A549 (cell line): Measurements from ENCODE around the gene UTP3.
"Not testable (repeated sequence)": the region's sequence is repeated elsewhere in the genome, so short reads cannot be mapped to it uniquely, and the experiment has no call there.

Experiments used
- BCL3 ChIP-seq: fragments of >200 bp; sonication (Bioruptor Twin); formaldehyde crosslinking; IDR thresholded peaks from 3 replicates; pipeline ENCODE4 v1.6.1; 2016
- CTCF ChIP-seq: fragments of >200 bp; sonication (Bioruptor Twin); formaldehyde crosslinking; IDR thresholded peaks from 3 replicates; pipeline ENCODE4 v1.5.1; 2016
- JUNB ChIP-seq: fragments of >200 bp; sonication (Bioruptor Twin); formaldehyde crosslinking; IDR thresholded peaks from 2 replicates; pipeline ENCODE4 v1.6.1; 2016
- MYC ChIP-seq: IDR thresholded peaks from 2 replicates; pipeline ENCODE4 v1.6.1; 2012; ENCODE audit warnings: mild to moderate bottlenecking, inconsistent platforms, low read length, improper control_type of control experiment, borderline replicate concordance
- POLR2A ChIP-seq: IDR thresholded peaks from 2 replicates; pipeline ENCODE4 v1.6.1; 2012; ENCODE audit warnings: mild to moderate bottlenecking, low read length
- POLR2AphosphoS2 ChIP-seq: conservative IDR thresholded peaks from 2 replicates; pipeline ENCODE4 v1.6.1; 2012; ENCODE audit warnings: low read length, improper control_type of control experiment, inconsistent platforms
- RCOR1 ChIP-seq: fragments of 150-350 bp; IDR thresholded peaks from 2 replicates; pipeline ENCODE4 v1.6.1; 2014; ENCODE audit warnings: antibody characterized with exemption, low read length, low read depth
- REST ChIP-seq: fragments of 200-600 bp; sonication (generic); IDR thresholded peaks from 2 replicates; pipeline ENCODE4 v1.6.1; 2016; ENCODE audit warnings: antibody characterized with exemption, mild to moderate bottlenecking, moderate library complexity
- TFCP2L1 ChIP-seq: fragments of 250-450 bp; sonication (Bioruptor Pico); IDR thresholded peaks from 2 replicates; pipeline ENCODE4 v1.5.0; 2021; ENCODE audit warnings: mild to moderate bottlenecking
- USF2 ChIP-seq: fragments of 450-650 bp; IDR thresholded peaks from 2 replicates; pipeline ENCODE4 v1.6.1; 2014; ENCODE audit warnings: antibody characterized with exemption

GRCh38 chr4:70661309-70661922, 26.9 kb upstream of the UTP3 start:
- not testable (repeated sequence) for TF ChIP-seq CTCF, JUNB, MYC, POLR2A, RCOR1, TFCP2L1, USF2, BCL3, POLR2AphosphoS2, REST
